ENCODE data around the gene RNU1-1.
"Not testable (repeated sequence)": the region's sequence is repeated elsewhere in the genome, so short reads cannot be mapped to it uniquely, and the experiment has no call there.

The RNU1-1 gene

GRCh38 chr1:16520435-16521287 is 6.6 kb upstream of the RNU1-1 start:
- DNase-seq, result peak; percentile 71

- DNase-seq, result not testable (repeated sequence)
Measured at GRCh38 chr1:16519255-16519951, 5.3 kb upstream of the RNU1-1 start.

GRCh38 chr1:16518913-16519254 is 4.8 kb upstream of the RNU1-1 start:
- not testable (repeated sequence) for DNase-seq

GRCh38 chr1:16516694-16517410 is 2.8 kb upstream of the RNU1-1 start:
- not testable (repeated sequence) for DNase-seq

GRCh38 chr1:16513412-16514106 is 526 bp downstream of the RNU1-1 start:
- peak; percentile 84 for DNase-seq

- DNase-seq, result not testable (repeated sequence)
Measured at GRCh38 chr1:16512624-16513411, 1.3 kb downstream of the RNU1-1 start.

GRCh38 chr1:16511926-16512325 is 2.2 kb downstream of the RNU1-1 start:
- DNase-seq, result not testable (repeated sequence)

GRCh38 chr1:16508861-16509445 is 5.1 kb downstream of the RNU1-1 start:
- not testable (repeated sequence) for DNase-seq

GRCh38 chr1:16506364-16507136 is 7.5 kb downstream of the RNU1-1 start:
- DNase-seq, result not testable (repeated sequence)

- not testable (repeated sequence) for DNase-seq
Measured at GRCh38 chr1:16505870-16506269, 8.2 kb downstream of the RNU1-1 start.

- no peak for DNase-seq
Measured at GRCh38 chr1:16503494-16503893, 10.6 kb downstream of the RNU1-1 start.

- not testable (repeated sequence) for DNase-seq
Measured at GRCh38 chr1:16501446-16501845, 12.6 kb downstream of the RNU1-1 start.

GRCh38 chr1:16500975-16501374 is 13.1 kb downstream of the RNU1-1 start:
- not testable (repeated sequence) for DNase-seq

GRCh38 chr1:16500466-16500865 is 13.6 kb downstream of the RNU1-1 start:
- DNase-seq, result not testable (repeated sequence)

- peak; percentile 91 for DNase-seq
Measured at GRCh38 chr1:16498573-16499413, 15.3 kb downstream of the RNU1-1 start.

- not testable (repeated sequence) for DNase-seq
Measured at GRCh38 chr1:16498047-16498446, 16.0 kb downstream of the RNU1-1 start.

GRCh38 chr1:16497474-16497904 is 16.6 kb downstream of the RNU1-1 start:
- not testable (repeated sequence) for DNase-seq

- DNase-seq, result not testable (repeated sequence)
Measured at GRCh38 chr1:16493731-16494130, 20.4 kb downstream of the RNU1-1 start.

GRCh38 chr1:16492937-16493336 is 21.1 kb downstream of the RNU1-1 start:
- not testable (repeated sequence) for DNase-seq
